HL-60/S4 treated with phorbol 12-myristate 13-acetate at 8.2 ng/mL for 4 days and 3 days (cell line): Measurements from ENCODE around the gene GRID1.

ENCODE experiments used
- in situ Hi-C: fragments of 300-500 bp; cut with MboI; formaldehyde crosslinking; loops from 2 replicates; pipeline ENCODE4 v1.15.0; 2022; ENCODE audit warnings: low sequenced_read_pairs

GRID1 gene

DNA sequence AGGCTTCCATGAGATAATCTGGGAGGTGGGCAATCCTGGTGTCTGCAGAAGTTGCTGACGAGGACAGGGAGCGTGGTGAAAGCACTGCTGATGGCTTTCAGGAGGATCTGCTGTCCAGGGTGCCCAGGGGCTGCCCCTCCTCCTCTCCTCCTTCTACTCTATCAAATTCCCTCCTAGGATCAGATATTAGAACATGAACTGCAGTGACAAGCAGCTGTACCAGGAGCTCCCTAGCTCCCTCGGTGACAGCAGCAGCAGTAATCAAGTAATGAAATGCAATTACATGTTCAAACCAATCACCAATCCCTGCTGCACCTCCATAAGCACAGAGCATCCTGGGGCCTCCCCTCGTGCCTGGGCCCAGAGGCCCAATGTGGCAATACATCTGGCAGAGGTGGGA, 46.9 kb downstream of the GRID1 start:
- in situ Hi-C loops, result no loop called here

GRCh38 chr10:86317949-86318725, 48.5 kb downstream of the GRID1 start:
- in situ Hi-C loops, result no loop called here

- in situ Hi-C loops, result no loop called here
Measured at GRCh38 chr10:86316990-86317389, 49.6 kb downstream of the GRID1 start.

- in situ Hi-C loops, result no loop called here
Measured at GRCh38 chr10:86316274-86316835, 50.2 kb downstream of the GRID1 start.

DNA sequence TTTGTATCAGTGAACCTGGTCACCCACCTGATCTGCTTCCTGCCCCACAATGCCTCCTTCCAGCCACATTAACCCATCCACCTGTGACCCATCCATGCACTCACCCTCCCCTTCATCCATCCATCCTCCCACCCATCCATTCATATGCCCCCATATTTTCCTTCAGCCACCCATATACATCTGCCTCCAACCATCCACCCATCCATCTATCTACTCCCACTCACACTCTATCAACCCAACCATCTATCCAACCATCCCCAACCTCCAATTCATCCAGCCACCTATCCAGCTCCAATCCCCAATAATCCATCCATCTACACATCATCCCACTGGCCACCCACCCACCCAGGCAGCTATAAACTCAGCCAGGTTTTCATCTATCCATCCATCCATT, 51.0 kb downstream of the GRID1 start:
- in situ Hi-C loops, result no loop called here

DNA sequence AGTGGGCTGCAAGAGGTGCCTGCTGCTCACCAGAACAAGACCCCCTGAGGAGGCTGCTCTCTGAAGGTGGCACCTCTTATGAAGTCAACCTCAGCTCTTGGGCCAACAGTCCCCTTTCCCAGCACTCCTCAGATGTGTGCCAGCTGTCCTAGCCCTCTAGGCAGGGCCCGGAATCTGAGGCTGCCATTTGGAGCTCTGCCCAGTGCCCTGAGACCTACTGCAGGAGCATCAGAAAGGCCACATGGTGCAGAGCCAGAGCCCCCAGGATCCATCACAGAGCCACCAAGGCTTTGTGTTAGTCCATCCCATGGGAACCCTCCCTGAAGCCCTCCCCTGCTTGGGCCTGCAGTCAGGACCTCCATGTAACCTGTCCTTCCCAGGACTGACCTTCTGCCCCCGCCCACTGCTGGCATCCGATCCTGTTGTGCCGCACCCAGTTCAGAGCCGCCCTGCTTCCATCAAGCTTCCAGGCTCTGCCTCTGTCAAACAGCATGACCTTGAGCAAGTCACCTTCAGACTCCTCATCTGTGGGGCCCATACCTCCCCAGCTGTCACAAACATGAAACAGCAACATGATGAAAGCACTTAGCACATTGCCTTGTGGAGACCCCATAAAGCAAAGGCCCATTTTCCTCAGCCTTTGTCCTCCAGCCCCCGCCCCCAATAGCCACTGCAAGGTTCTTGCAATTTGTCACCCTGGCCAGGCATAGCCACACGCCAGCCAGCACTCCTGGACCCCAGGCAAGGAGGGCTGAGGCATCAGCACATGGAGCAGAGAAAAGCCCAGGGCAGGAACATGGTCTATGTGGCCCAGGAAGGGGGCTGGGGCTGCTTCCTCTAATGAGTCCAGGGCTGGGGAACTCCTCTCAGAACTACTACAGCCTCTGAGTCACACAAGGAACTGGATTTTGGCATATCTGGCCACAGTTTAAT, 51.7 kb downstream of the GRID1 start:
- in situ Hi-C loops, result no loop called here

DNA sequence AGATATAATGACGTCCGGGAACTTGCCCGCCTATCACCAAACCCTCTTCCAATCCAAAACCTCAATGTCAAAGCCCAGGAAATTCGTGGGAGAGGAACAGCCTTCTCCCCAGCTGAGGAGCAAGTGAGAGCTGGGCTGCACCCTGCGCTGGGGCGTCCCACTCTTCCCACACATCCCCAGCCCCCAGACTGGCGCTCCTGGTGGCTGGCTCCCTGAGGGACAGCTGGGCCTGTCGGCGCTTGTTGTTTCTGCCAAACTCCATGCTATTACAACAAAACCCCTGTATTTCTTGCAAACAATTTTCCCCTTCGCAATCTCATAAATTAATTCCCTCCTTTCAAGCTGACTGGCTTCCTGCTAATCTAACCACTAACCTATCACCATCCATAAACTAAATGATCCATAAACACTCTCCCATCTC, 53.0 kb downstream of the GRID1 start:
- in situ Hi-C loops, result no loop called here

DNA sequence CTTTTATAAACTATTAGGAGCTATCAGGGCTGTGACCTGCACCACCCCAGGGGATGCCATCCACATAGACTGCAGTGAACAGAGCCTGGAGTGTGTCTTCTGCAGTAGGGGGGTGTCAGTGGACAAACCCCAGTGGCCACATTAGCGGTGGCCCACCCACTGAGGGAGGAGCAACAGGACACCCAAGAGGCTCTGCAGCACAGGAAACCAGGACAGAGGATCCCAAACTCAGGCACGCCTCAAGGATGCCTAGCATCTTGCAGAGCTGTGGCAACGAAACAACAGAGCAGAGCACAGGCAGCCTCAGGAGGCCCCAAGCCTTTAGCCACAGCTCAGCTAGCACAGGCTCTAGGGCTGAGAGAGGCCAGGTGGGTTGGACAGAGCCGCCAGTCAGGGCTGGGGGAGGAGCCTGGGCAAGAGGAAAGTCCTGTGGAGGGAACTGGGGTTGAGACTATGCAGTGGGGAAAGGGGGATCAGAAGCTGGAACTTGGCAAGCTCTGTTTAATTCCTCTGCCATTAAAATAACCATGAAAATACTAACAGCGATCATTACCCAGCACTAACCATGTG, 53.8 kb downstream of the GRID1 start:
- in situ Hi-C loops, result no loop called here

DNA sequence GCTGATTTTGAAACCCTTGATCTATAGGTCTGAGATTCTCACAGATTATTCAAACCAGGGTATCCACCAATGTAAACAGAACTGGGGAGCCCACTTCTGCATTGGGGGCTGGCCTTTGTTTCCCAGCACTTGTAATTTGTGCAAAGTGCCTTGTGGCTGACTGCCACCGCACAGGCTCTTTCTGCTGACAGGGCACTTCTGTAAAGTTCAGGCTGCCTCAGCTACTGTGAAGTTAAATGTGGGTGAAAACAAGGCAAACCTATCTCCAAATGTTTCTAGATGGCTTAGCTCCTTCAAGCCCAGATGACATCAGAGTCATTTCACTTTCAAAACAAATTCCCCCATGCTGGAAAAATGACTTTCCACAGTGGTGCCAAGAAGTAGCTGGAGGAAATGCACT, 54.7 kb downstream of the GRID1 start:
- in situ Hi-C loops, result no loop called here

GRCh38 chr10:86311190-86311589, 55.4 kb downstream of the GRID1 start:
- in situ Hi-C loops, result no loop called here

DNA sequence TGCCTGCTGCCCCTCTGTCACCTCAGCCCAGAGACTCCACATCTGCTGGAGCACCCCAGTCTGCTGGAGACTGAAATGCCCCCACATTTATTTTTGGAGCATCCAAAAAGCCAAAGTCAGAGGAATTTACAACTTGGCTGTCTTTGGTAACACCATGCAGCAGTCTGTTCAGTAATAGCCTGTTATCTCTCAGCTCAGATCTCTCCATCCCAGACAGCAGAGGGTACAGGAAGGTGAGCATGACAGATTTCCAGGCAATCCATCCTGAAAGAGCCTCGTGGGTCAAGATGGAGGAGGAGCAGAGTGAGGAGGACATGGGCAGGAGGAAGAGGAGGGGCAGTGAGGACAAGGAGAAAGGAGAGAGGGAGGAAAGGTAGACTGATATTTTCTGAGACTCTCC, 55.9 kb downstream of the GRID1 start:
- in situ Hi-C loops, result no loop called here

DNA sequence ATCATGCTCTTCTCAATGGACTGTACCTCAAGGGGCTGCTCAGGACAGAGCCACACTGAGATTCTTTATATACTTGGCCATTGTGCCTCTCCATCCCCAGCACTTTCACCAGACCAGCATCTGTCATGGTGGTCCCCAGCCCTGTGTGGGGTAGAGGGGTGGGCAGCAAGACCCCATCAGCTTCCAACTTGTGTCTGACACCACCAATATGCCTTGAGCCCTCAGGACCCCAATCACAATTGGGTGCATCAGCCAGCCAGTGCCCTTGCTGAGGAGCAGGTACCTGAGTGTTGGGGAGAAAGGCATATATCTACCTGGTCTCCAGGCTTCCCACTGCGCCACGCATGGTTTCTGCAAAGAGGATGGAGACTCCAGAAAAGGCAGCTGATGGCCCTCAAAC, 56.3 kb downstream of the GRID1 start:
- in situ Hi-C loops, result no loop called here

GRCh38 chr10:86308056-86308455, 58.5 kb downstream of the GRID1 start:
- in situ Hi-C loops, result no loop called here

GRCh38 chr10:86306628-86307278, 59.8 kb downstream of the GRID1 start:
- in situ Hi-C loops, result no loop called here

DNA sequence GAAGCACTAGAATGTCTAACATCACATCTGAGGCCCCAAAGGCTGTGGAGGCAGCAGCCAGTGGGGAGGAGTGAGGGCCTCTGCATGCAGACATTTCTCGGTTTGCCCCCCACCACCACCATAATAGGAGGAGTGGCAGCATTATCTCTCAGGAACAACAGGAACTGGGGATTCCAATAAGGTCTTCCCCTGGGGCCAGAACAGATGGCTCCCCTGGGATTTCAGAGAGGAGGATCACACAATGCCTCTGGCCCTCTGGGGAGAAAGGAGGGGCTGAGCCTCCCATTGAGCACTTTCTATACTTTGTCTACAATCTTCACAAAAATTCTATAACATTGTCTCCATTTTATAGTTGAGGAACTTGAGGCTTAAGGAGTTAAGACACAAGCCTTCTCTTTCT, 61.1 kb downstream of the GRID1 start:
- in situ Hi-C loops, result no loop called here

DNA sequence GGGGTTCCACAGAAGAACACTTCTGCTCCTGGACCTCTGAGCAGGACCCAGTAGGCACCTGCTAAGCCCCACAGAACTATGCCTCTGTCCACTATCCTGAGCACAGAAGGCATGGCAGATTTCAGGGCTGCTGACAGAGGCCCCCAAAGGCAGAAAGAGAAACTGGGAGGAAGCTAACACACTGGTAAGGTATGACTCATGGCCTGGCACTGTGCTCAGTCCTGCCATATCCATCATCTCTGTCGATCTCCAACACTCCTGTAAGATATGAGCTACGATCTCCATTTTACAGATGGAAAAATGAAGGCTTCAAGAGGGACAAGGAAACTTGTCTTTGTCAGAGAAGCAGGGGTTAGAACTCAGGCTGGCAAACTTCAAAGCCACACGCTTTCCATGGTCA, 62.2 kb downstream of the GRID1 start:
- in situ Hi-C loops, result no loop called here

DNA sequence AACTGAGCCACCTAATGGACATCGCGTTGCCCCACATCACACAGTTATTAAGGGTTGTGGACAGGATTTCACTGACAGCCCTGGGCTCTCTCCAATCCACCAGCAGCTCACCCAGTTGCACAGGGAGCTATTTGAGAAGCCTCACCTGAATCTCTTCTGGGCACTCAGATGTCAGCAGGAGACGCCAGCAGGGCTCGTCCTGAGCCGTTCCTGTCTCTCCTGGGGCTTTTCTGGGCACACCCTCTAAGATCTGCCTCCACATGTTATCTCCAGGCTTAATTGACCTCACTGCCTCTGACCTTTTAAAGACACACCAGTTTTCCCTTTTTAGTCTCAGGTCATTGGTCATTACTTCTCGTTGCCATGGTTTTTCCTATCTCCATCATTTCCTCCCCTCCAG, 63.0 kb downstream of the GRID1 start:
- in situ Hi-C loops, result no loop called here

DNA sequence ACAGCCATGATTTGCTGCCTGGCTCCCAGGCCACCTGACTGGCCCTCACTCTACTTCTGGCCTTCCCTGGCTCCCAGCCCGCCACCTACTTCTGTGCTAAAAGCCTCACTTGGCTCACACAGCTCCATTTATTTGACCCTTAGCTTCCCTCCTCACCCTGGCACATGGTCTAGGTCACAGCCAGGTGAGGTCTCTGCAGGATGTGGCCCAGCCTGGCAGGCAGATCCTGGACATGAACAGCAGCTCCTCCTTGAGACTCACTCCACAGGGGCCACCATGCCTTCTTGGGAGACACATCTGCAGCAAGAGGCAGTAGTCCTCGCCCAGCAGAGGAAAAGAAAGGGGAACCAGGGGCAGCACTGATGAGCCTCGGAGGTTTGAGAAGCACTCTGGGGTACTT, 64.6 kb downstream of the GRID1 start:
- in situ Hi-C loops, result no loop called here

- in situ Hi-C loops, result no loop called here
Measured at GRCh38 chr10:86300931-86301830, 65.4 kb downstream of the GRID1 start.

DNA sequence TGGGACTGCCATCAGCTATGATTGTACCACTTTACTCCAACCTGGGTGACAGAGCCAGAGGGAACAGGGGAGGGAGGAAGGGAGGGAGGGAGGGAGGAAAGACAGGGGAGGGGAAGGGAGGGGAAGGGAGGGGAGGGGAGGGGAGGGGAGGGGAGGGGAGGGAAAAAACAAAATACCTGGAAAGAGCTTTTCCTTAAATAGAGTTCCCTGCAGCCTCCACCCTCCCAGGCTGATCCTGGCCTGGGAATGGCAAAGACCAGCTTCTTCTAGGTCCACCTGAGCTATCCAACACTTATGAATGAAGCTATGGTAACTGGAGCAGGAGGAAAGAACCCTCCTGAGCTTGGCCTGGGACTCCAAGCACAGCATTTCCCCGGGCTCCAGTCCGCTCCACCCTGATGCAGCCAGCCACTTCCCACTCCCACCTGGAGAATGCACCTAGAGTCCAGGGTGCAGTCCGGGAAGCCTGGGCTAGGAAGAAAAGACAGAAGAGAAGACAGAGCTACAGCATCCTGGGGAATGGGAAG, 66.1 kb downstream of the GRID1 start:
- in situ Hi-C loops, result no loop called here
